NCI-H82 treated with DMSO at 0.1 percent for 48 hours (cell line): ENCODE data around the gene PRRX1.
A peak's percentile ranks its signal among the peaks of the same experiment; 100 is the strongest.

Experiments used
- DNase-seq: peaks from one replicate; lab custom pipeline; 2025; ENCODE audit not compliant: unreplicated experiment; lab: John Stamatoyannopoulos, UW

Gene PRRX1

DNA sequence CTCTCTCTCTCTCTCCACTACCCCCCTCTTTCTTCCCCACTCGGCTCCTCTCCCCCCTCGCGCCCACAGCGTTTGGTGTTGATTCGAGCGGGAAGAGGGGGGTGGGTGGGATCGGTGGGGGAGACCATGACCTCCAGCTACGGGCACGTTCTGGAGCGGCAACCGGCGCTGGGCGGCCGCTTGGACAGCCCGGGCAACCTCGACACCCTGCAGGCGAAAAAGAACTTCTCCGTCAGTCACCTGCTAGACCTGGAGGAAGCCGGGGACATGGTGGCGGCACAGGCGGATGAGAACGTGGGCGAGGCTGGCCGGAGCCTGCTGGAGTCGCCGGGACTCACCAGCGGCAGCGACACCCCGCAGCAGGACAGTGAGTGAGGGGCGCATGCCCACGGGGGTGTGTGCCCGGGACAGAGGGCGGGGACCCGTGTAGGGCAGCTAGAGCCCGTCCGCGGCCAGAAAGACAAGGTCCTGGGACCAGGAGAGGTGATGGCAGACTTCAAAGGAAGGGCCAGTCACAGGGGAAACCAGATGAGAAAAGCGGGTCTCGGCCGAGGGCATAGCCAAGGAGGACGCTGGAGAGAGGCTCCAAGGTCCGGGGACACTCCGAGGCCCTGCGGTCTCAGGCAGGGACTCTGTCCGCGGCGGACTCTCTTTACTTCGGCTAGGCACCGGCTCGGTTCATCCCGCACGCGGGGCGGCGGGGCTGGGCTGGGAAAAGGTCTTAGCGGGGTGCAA is at the start of gene PRRX1:
Gene PRRX1 (plus strand): TSS at position 39 of the 735 bp plus-strand sequence. CDS start 88 bp downstream, at position 127.
- DNase-seq, result no peak

DNA sequence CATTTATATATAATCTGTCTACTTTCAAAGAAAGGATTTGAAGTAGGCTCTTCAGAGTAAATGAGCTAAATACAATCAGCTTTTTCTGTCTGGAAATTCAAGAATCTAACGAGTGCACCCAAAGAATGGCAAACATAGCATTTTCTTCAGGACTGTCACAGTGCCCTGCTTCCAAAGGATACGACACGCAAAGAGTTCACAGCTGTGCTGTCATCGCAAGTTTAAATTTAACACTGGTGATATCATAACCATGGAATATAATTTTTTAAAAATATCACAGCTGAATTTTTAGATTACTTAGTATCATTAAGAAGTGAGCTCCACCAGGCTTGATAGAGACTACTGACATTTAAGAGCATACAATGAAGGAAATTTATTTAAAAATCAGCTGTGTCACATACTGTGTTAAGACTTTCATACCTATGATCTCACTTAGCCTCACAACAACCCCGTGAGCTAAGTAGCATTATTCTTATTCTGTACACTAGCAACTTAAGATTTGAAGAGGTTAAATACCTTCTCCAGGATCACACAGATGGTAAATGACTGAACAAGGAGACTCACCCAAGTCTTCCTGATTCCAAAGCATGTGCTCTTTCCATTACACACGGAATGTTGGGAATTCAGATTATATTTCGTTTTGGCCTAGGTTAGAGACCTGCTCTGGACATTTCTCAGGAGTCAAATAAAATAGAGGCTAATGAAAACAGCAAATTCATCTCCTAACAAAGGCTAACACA is 46.2 kb upstream of the PRRX1 start:
- no peak for DNase-seq

DNA sequence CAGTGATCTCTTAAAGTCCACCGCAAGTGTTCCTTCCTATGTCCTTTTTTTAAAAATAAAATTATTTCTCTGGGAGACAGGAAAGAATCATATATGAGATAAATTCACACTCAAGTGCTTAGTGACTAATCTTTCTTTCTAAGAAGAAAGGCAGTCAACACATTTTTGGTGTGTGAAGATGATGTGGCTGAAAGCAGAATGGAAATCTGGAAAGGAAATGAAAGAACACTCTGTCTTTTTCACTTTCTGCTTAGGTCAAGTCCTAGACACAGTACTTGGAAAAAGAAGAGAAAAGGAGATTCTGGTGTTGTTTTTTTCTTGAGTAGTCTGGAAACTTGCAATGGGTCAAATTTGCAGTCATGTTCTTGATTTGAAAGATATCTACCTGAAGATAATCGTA is 45.5 kb upstream of the PRRX1 start:
- no peak for DNase-seq

DNA sequence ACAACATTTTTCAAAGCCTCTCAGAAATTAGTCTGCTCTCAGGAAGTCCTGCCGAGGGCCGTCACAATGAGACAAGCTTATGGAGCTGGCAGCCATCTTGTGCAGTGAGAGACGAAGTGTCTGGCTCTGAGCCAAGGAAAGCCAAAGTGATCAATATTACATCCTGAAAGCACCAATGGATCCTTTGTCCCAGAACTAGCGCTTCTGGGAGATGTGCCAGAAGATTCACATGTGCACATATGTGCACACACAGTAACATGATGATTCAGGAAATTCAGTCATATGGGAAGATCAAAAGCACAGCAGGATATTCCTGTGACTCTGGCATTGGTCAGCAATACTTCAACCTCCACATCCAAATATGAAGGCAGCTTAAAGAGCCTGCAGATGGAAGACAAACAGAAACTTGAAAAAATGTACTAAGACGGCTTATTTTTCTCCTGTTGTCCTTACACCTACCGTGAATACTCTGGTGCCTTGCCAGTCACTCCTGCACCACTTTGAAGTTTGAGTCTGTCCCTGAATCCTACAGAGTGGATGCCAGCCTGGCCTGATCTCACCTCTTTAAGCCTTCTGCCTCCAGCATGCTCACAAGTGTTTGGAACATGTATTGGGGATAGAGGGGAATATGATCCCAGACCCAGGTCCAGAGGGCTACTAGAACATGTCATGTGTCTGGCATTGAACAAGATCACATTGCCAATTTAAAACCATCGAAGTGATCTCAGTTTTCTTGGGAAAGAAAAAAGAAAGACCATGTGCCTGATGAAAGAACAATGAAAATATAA is 44.5 kb upstream of the PRRX1 start:
- no peak for DNase-seq

DNA sequence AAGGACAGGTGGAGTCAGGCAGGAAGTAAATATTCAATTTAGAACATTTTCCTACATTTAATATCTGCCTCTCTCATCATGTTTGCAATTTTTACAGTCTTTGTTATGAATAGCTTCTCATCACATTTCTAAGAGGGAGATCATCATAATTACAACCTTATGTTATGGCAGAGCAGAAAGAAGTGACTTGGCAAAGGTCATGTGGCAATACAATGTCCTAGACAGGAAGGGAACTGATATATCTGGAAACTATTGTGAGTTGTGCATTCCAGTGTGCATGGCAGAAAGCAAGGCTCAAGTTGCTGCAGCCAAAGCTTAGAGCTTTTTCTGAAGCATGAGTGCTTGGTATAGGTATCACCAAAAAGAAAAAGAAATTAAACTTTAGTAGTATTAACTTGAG is 43.8 kb upstream of the PRRX1 start:
- DNase-seq, result no peak

DNA sequence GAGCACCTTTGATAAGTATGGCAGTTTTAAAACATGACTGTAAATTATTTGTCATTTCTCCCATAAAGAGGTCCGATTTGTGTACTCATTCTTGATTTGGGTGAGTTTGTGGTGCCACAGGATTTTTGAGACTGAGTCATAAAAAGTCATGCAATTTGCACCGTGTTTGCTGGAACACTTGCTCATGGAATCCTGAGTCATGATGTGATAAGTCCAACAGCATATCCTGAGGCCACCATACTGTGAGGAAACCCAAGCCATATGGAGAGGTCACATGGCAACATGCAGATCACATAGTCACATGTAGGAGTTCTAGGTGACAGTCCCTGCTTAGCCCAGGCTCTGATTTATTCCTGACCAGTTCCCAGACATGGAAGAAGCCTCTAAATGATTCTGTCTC is 40.8 kb upstream of the PRRX1 start:
- DNase-seq, result no peak

DNA sequence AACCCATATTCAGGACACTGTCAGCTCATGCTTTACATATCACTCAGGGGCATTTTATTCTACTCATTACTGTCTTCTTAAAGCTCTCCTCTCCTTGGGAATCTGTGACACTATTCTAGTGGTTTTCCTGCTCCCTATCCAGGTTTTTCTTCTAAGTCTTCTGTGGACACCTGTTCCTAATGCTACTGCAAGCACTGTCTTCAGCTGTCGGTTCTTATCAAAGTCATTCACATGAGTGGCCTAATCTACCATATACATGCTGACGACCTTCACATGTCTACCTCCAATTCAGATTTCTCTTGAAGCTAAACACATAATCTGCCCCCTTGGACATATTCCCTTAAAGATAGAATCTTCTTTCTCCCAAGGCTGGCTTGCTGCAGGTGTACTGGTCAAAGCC is 39.8 kb upstream of the PRRX1 start:
- DNase-seq, result no peak

DNA sequence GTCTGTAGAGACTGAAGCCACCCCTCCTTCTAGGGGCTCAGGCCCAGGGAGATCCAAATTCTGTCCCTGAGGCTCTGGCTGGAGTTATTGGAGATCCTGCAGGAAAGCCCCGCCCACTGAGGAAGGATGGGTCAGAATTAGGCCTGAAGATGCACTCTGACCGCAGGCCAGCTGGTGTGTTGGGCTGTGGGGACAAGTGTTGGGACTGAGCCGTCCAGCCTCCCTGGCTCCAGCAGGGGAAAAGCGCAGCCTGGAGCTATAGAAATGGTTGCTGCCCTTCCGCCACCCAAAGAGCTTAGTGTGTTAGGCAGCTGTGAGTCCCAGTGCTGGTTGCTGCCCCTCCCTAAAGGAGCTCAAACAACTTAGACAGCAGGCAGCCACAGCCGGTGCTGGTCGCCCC is 33.0 kb upstream of the PRRX1 start:
- peak; percentile 1 for DNase-seq

DNA sequence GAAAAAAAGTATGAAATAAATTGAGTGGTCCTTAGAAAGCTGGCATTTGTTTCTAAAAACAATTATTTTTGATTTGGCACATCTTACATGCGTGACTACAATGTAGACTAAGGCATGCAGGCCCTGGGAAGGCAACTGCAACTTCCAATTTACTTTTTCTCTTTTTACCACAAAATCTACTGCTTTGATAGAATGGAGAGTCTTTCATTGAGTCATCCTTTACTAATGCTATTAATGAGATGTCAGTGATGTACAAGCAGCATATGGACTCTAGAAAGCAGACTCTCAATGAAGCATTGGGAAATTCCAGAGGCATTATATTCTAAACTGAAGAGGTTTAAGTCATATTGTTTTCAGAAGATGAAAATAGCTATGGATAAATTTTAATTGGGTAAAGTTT is 29.6 kb upstream of the PRRX1 start:
- no peak for DNase-seq

DNA sequence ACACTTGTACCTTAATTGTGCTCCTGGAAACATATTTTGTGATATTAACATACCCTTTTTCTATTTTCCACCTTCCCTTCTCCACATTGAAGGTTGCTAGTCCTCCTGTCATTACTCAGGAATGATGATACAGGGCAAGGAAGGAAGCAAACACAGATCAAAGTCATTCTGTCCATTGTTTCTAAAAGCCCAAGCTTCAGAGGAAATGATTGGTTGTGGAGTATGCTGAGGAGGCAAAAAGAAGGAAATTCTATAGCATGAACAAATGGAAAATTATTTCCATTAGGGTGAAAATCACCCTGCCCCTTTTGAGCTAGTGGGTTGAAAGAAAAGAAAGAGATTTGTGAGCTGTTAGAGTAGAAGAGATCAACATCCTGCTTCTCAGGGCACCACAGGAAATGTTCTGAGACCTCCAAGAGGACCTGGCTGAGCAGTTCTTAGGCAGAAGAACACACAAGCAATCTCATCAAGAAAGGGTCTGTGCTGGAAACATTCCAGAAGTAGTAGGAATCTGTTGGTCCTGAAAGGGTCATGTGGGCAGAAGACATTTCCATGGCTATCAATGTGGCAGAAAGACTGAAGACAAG is 29.0 kb upstream of the PRRX1 start:
- no peak for DNase-seq

DNA sequence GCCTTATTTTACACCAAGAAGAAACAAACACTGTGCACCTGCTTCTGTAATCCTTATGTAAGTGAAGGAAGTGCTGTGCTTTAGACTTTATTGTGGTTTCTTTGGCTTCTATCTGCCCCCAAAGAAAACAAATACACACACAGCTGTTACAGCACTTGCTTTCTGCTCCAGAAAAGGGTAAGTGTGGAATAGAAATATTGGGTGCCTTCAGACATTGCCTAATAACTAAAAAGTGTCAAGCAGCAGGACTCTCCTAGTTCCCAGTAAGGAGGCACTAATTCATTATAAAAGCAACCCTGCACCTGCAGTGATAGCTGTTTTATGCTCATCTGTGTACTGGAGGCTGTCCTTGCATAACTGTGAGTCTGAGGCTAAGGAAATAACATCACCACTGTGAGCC is 23.4 kb upstream of the PRRX1 start:
- no peak for DNase-seq

DNA sequence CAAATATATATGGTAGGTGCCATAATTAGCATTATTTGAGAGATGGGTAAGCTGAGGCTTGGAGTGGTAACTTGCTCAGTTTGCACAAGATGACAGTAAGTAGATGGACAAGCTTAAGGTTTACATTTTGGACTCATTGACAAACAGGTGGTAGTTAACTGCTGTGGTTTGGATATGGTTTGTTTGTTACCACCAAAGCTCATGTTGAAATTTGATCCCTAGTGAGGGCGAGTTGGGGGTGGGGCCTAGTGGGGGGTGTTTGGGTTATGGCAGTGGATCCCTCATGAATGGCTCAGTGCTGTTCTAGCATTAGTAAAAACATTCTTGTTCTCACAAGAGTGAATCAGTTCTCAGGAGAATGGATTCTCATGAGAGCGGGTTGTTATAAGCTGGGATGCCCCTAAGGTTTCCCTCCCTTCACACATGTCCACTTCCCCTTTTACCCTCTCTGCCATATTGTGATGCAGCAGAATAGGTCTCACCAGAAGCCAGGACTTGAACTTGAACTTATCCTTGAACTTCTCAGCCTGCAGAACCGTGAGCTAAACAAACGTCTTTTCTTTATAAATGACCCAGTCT is 6.6 kb upstream of the PRRX1 start:
- DNase-seq, result no peak

DNA sequence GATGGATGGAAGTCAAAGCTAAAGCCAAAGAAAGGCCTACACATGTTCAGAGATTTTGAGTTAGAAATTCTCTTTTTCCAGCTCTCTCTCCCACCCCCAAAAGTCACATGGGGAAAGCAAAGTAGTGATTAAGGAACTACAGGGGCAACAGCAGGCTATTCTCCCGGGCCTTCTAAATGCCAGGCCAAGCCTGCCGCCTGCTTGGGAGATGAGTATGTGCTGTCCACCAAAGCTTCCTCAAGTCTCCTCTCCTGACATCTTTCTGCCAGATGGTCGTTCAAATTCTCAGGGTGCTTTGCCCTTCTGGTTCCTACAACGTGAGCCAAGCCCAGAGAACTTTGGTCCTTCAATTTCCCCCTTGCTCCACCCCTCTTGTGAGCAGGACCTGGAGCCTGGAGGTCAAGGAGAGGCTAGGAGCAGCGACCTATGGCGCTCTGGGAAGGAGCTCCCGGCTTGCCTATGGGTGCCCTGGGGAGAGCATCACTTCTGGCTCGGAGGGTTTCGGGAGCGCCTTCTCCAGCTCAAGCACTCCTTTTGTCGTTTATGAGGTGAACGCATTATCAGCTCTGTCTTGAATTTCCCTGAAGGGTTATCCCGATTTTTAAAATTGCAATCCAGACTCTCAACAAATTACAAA is 4.4 kb upstream of the PRRX1 start:
- no peak for DNase-seq

DNA sequence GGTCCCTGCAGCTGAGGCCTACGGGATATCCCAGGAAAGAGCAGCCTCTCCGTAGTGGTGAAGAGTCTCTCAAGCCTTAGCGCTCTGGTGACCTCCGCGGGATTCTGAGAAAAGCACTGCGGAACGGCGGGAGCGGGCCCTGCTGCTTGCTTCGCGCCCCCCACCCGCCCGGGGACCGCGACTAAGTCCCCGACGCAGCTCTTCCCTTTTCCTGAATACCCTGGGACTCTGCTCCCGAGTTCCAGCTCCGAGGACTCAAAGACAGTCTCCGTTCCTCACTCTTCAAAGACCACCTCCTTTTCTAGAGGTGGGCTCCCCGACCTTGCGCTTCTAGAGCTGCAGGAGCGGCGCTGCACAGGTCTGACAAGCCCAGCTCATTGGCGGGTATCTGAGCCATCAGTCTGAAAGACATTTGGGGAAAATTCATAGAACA is 3.6 kb upstream of the PRRX1 start:
- no peak for DNase-seq

DNA sequence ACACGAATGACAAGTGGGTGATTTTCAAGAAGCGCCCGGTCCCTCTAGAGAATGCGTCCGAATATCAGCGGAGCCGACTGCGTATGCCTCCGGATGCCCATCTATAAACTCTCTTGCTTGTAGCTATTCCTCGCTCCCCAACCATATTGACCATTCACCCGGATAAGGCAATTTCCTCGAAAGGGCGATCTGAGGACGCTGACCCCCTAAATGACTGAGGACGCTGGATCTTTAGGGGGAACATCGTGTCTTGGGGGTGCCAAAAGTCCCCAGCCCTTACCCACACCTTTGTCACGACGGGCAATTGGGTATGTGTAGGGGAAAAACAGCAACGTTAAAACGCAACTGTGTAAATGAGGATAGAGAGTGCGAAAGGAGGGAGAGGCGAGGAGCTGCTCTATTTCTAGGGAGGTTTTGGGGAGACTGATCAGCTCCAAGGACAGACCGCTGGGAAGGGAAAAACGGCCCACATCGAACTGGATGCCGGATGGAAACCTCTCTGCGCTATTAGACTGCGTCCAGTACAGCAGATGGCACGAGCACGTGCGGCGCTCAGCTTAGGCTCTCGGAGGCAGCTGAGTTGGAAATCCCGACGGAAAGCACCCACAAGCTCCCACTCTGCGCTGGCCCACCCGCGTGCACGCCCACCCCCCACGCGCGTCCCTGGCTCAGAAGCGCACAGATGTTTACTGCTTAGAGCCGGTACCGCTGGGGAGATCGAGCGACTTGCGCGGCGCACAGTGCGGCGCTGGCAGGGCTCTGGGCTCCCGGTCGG is 2.9 kb upstream of the PRRX1 start:
- DNase-seq, result no peak

DNA sequence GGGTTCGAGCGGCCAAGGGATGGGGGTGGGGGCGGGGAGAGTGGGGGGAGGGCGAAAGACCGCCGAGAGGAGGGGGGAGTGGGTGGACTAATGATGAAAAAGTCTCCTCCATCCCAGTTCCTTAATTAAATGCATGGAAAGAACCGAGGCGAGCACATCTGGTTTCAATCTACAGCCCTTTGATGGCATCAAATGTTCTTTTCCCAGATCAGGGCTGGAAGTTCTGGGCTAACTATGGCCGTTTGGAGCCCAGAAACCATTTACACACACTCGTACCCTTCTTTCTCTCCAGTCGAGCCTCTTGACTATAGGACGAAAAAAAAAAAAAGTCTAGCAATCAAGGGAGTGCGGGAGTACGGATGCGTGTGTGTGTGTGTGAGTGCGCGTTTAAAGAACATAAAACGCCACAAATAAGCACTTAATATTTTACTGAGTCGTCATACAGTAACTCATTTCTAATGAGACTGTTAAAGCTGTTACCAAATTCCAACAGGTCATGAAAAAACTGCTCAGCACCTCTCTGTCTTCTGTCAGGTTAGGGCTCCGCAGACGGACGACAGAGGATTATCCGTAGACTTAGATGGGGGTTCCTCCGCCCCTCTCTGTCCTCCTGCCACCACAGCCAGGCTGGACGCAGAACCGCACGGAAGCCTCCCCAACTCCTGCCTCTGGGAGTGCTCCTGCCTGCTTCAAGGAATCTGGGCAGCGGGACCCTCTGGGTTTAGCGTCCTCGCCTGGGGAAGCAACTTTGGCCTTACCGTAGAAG is 2.1 kb upstream of the PRRX1 start:
- peak; percentile 52 for DNase-seq

DNA sequence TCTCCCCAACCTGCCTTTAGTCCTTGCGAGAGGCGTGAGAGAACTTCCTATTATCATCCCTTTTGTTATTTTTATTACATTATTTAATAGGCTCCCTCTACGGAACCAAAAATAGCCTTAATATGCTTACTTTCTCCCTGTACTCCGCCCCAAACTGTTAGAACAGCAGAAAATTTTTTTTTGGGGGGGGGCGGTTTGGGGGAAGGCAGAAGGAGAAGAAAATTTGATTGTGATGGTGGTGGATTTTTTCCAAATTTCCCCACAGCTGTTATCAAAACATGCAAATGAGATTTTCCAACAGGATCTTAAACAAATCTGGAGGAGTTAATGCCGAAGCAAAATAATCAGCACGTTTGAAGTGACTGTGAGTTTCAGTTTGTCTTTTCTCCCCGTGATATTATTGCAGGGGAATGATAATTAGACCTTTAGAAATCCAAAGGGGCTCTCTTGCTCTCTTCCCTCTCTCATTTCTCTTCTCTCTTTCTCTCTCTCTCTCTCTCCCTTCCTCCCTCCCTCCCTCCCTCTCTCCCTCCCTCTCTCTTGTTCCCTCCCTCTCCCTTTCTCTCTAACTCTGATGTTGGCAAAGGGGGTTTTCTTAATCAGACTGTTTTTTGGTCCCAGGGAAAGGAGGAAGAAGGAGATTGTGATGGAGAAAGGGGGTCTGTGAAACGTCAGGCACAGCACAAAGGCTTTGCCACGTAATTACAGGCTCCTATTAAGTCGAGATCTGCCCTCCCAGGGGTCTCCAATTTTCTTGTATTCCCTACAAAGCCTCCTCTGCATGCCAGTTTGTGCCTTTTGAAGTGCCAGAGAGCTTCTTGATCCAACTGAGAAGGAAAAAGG is 1.1 kb upstream of the PRRX1 start:
- no peak for DNase-seq

DNA sequence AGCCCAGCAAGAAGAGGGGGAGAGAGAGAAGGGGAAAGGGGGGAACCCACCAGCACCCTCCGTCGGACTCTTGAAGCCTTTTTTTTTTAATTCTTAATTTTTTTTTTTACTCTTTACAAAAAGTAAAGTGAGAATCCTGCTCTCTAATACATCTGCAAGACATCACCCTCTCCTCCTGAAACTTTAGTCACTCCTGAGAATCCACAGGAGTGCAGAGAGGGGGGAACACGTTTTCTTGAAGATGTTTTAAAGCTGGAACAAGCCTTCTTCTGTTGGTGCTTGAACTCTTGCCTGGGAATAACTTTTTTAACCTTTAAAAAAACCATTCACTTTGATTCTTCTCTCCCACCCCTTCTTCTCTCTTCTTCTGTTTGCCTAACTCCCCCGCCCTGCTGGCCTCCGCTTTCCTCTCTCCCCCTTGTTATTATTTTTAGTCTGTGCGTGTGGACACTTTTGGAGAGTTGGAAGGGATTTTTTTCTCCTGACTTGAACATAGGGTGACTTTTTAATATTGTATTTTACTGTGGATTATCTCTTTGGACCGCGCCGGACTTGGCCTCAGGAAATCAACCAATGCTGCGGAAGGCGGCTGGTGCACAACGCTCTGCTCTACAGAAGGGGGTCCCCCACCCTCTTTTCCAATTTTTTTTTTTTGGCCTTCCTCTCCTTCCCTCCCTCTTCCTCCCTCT is 383 bp upstream of the PRRX1 start:
- no peak for DNase-seq
